Measurements from ENCODE around the gene SHROOM3.

DNA sequence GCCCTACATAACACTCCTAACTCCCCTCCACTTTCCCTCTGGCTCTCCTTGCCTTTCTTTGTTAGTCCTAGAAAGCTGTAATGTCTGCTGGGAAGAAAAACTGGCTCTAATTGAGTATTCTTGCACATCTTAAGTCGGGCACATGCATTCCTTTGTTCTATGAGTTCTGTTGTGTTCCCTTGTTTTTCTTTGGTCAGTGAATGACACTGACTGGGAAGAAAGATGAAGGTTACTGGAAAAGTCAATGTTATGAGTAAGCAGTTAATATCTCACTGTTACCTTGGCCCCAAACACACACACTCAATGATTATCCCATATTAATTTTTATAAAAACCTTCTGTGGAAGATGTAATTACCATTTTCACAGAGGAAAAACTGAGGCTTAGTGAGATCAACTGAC lies 247.0 kb downstream of the SHROOM3 start:
- TF ChIP-seq RAD21 (conservative IDR thresholded peaks at IDR 0.05) (no peak), MXI1 (conservative IDR thresholded peaks at IDR 0.05; ENCODE audit: poor library complexity, severe bottlenecking) (no peak)

Data from neural cell (in vitro differentiated cells).